HepG2 (cell line): ENCODE measurements around the gene NUDT13. TPM values are rescaled to one million over a fixed set of nuclear protein-coding genes. Genes with fewer than 3 reads are reported as not detected.

ENCODE experiments used
- AHDC1 ChIP-seq: sonication (generic); formaldehyde crosslinking; IDR thresholded peaks from 2 replicates; pipeline ENCODE4 v1.5.1; 2020; ENCODE audit warnings: mild to moderate bottlenecking, missing genetic modification reagents, borderline replicate concordance
- BCL6 ChIP-seq: IDR thresholded peaks from 2 replicates; pipeline ENCODE4 v1.6.1; 2016; ENCODE audit warnings: missing genetic modification reagents, missing compliant biosample characterization
- MED13 ChIP-seq: sonication (generic); formaldehyde crosslinking; IDR thresholded peaks from 2 replicates; pipeline ENCODE4 v1.5.0; 2020; ENCODE audit warnings: missing genetic modification reagents
- RAD51 ChIP-seq: fragments of 450-650 bp; IDR thresholded peaks from 2 replicates; pipeline ENCODE4 v1.6.1; 2016; ENCODE audit warnings: borderline replicate concordance
- RORA ChIP-seq: sonication (generic); formaldehyde crosslinking; IDR thresholded peaks from 2 replicates; pipeline ENCODE4 v1.5.0; 2020; ENCODE audit warnings: mild to moderate bottlenecking, missing genetic modification reagents, moderate library complexity
- SKI ChIP-seq: fragments of 450-650 bp; IDR thresholded peaks from one replicate; pipeline ENCODE4 v1.6.1; 2018; ENCODE audit warnings: mild to moderate bottlenecking; ENCODE audit not compliant: partially characterized antibody
- ZFP82 ChIP-seq: sonication (generic); formaldehyde crosslinking; IDR thresholded peaks from 2 replicates; pipeline ENCODE4 v1.5.1; 2020; ENCODE audit warnings: mild to moderate bottlenecking, missing genetic modification reagents, borderline replicate concordance
- ZNF136 ChIP-seq: sonication (generic); formaldehyde crosslinking; IDR thresholded peaks from 2 replicates; pipeline ENCODE4 v1.8.1; 2022; ENCODE audit warnings: low read depth, mild to moderate bottlenecking, moderate library complexity, missing genetic modification reagents
- ZNF362 ChIP-seq: sonication (generic); formaldehyde crosslinking; IDR thresholded peaks from 2 replicates; pipeline ENCODE4 v1.4.0; 2020; ENCODE audit warnings: missing genetic modification reagents, mild to moderate bottlenecking, borderline replicate concordance
- ZNF446 ChIP-seq: sonication (generic); formaldehyde crosslinking; IDR thresholded peaks from 2 replicates; pipeline ENCODE4 v1.5.0; 2020; ENCODE audit warnings: mild to moderate bottlenecking, missing genetic modification reagents
- ZNF703 ChIP-seq: sonication (generic); formaldehyde crosslinking; IDR thresholded peaks from 2 replicates; pipeline ENCODE4 v1.5.1; 2020; ENCODE audit warnings: missing genetic modification reagents, mild to moderate bottlenecking, moderate library complexity, borderline replicate concordance
- ZNF749 ChIP-seq: sonication (generic); formaldehyde crosslinking; IDR thresholded peaks from 2 replicates; pipeline ENCODE4 v1.8.0; 2022; ENCODE audit warnings: mild to moderate bottlenecking, missing genetic modification reagents, moderate library complexity, borderline replicate concordance
- ZSCAN21 ChIP-seq: sonication (generic); formaldehyde crosslinking; IDR thresholded peaks from 2 replicates; pipeline ENCODE4 v1.8.0; 2022; ENCODE audit warnings: mild to moderate bottlenecking, missing genetic modification reagents, moderate library complexity, borderline replicate concordance
- polyA plus RNA-seq, 8 experiments: library from polyadenylated mRNA; depleted of rRNA in 3 of 8; stranded (reverse) in 7 of 8; unstranded in 1 of 8; fragments of >200 nt; fragmentation: Illumina TruSeq in 4 of 8; extraction: Trizol in 4 of 8; gene quantifications; 2 replicates each; pipeline versions ENCODE4 v1.2.1 to v1.2.3, GENCODE V29; 2011 to 2016; ENCODE audit warnings: low read depth in 4 of 8, missing spikeins in 1 of 8, mixed read lengths in 1 of 8; ENCODE audit not compliant: insufficient read depth in 1 of 8
- total RNA-seq, 5 experiments: library from RNA; depleted of rRNA; stranded (reverse); fragments of >200 nt; fragmentation: Illumina TruSeq; extraction: Trizol; gene quantifications; 2 replicates each; pipeline ENCODE4 v1.2.3, GENCODE V29; 2016; ENCODE audit warnings: low read depth in 1 of 5
- TF ChIP-seq, protein P1 (sequence below): sonication (generic); formaldehyde crosslinking; IDR thresholded peaks from 2 replicates; pipeline ENCODE4 v1.8.0; 2022; ENCODE audit warnings: missing genetic modification reagents, low read depth, mild to moderate bottlenecking, borderline replicate concordance
- TF ChIP-seq, protein P2 (sequence below): sonication (generic); formaldehyde crosslinking; IDR thresholded peaks from 2 replicates; pipeline ENCODE4 v1.4.0; 2020; ENCODE audit warnings: mild to moderate bottlenecking, missing genetic modification reagents, borderline replicate concordance
- TF ChIP-seq, protein P3 (sequence below): sonication (generic); formaldehyde crosslinking; IDR thresholded peaks from 2 replicates; pipeline ENCODE4 v1.4.0; 2020; ENCODE audit warnings: missing genetic modification reagents, borderline replicate concordance
- TF ChIP-seq, protein P4 (sequence below): sonication (generic); formaldehyde crosslinking; IDR thresholded peaks from 2 replicates; pipeline ENCODE4 v1.4.0; 2020; ENCODE audit warnings: missing genetic modification reagents

Gene NUDT13
- total and polyA plus RNA-seq, 2 of the 13 experiments (the other 11 are each of a cell fraction or from before 2014, with no cell fraction given), result 4.2 to 6.5 TPM

GRCh38 chr10:73088304-73088703, 22.0 kb upstream of the NUDT13 start (continued):
- peak; percentile 78; the same call in 1 of the 2 replicates for TF ChIP-seq AHDC1
- peak; percentile 42 for TF ChIP-seq SKI
- TF ChIP-seq, protein P1, sequence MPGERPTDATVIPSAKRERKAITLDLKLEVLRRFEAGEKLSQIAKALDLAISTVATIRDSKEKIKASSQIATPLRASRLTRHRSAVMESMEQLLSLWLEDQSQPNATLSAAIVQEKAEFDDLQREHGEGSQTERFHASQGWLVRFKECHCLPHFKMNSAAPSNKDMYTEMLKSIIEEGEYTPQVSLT (CRISPR knock-in tag), result no peak
- TF ChIP-seq RAD51, result no peak
- no peak for TF ChIP-seq ZSCAN21
- no peak for TF ChIP-seq ZNF446 (CRISPR knock-in tag)
- TF ChIP-seq, protein P2, sequence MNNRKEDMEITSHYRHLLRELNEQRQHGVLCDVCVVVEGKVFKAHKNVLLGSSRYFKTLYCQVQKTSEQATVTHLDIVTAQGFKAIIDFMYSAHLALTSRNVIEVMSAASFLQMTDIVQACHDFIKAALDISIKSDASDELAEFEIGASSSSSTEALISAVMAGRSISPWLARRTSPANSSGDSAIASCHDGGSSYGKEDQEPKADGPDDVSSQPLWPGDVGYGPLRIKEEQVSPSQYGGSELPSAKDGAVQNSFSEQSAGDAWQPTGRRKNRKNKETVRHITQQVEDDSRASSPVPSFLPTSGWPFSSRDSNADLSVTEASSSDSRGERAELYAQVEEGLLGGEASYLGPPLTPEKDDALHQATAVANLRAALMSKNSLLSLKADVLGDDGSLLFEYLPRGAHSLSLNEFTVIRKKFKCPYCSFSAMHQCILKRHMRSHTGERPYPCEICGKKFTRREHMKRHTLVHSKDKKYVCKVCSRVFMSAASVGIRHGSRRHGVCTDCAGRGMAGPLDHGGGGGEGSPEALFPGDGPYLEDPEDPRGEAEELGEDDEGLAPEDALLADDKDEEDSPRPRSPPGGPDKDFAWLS, result no peak
- no peak for TF ChIP-seq MED13 (CRISPR knock-in tag)
- TF ChIP-seq, protein P3, sequence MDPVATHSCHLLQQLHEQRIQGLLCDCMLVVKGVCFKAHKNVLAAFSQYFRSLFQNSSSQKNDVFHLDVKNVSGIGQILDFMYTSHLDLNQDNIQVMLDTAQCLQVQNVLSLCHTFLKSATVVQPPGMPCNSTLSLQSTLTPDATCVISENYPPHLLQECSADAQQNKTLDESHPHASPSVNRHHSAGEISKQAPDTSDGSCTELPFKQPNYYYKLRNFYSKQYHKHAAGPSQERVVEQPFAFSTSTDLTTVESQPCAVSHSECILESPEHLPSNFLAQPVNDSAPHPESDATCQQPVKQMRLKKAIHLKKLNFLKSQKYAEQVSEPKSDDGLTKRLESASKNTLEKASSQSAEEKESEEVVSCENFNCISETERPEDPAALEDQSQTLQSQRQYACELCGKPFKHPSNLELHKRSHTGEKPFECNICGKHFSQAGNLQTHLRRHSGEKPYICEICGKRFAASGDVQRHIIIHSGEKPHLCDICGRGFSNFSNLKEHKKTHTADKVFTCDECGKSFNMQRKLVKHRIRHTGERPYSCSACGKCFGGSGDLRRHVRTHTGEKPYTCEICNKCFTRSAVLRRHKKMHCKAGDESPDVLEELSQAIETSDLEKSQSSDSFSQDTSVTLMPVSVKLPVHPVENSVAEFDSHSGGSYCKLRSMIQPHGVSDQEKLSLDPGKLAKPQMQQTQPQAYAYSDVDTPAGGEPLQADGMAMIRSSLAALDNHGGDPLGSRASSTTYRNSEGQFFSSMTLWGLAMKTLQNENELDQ (CRISPR knock-in tag), result no peak
- TF ChIP-seq ZNF749 (CRISPR knock-in tag), result no peak
- TF ChIP-seq, protein P4, sequence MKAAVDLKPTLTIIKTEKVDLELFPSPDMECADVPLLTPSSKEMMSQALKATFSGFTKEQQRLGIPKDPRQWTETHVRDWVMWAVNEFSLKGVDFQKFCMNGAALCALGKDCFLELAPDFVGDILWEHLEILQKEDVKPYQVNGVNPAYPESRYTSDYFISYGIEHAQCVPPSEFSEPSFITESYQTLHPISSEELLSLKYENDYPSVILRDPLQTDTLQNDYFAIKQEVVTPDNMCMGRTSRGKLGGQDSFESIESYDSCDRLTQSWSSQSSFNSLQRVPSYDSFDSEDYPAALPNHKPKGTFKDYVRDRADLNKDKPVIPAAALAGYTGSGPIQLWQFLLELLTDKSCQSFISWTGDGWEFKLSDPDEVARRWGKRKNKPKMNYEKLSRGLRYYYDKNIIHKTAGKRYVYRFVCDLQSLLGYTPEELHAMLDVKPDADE (CRISPR knock-in tag), result no peak
- no peak for TF ChIP-seq ZNF703 (CRISPR knock-in tag)
- TF ChIP-seq ZFP82 (CRISPR knock-in tag), result no peak
- no peak for TF ChIP-seq RORA (CRISPR knock-in tag)
- TF ChIP-seq BCL6, result peak; percentile 79
- TF ChIP-seq ZNF136 (CRISPR knock-in tag), result no peak
- 0 out of 2 replicates have a peak, but pooled peaks have one; percentile 22 for TF ChIP-seq ZNF362 (CRISPR knock-in tag)
